DMS114 treated with DMSO at 0.1 percent for 48 hours (cell line): ENCODE results near the gene KRT76.
"Not testable (repeated sequence)": the region's sequence is repeated elsewhere in the genome, so short reads cannot be mapped to it uniquely, and the experiment has no call there.

ENCODE experiments used
- DNase-seq: peaks from one replicate; lab custom pipeline; 2025; ENCODE audit not compliant: unreplicated experiment; lab: John Stamatoyannopoulos, UW

KRT76 gene

GRCh38 chr12:52761802-52762201, 15.3 kb downstream of the KRT76 start:
- no peak for DNase-seq

GRCh38 chr12:52761218-52761617, 15.9 kb downstream of the KRT76 start:
- not testable (repeated sequence) for DNase-seq

GRCh38 chr12:52760623-52761022, 16.5 kb downstream of the KRT76 start:
- no peak for DNase-seq

- DNase-seq: no peak
Measured at GRCh38 chr12:52759695-52760094, 17.4 kb downstream of the KRT76 start.

GRCh38 chr12:52759218-52759617, 17.9 kb downstream of the KRT76 start:
- DNase-seq: no peak

GRCh38 chr12:52757449-52758176, 19.5 kb downstream of the KRT76 start:
- DNase-seq: no peak

GRCh38 chr12:52756281-52756960, 20.7 kb downstream of the KRT76 start:
- DNase-seq: no peak

GRCh38 chr12:52755533-52755932, 21.6 kb downstream of the KRT76 start:
- DNase-seq: no peak

GRCh38 chr12:52754135-52754534, 23.0 kb downstream of the KRT76 start:
- DNase-seq: no peak

- DNase-seq: no peak
Measured at GRCh38 chr12:52753283-52753682, 23.9 kb downstream of the KRT76 start.

- DNase-seq: no peak
Measured at GRCh38 chr12:52752516-52752915, 24.6 kb downstream of the KRT76 start.

GRCh38 chr12:52751795-52752194, 25.4 kb downstream of the KRT76 start:
- DNase-seq: no peak

GRCh38 chr12:52750532-52750931, 26.6 kb downstream of the KRT76 start:
- not testable (repeated sequence) for DNase-seq

- DNase-seq: no peak
Measured at GRCh38 chr12:52749827-52750226, 27.3 kb downstream of the KRT76 start.

- no peak for DNase-seq
Measured at GRCh38 chr12:52748578-52748977, 28.6 kb downstream of the KRT76 start.

- no peak for DNase-seq
Measured at GRCh38 chr12:52745554-52745953, 31.6 kb downstream of the KRT76 start.

GRCh38 chr12:52744493-52745156, 32.5 kb downstream of the KRT76 start:
- DNase-seq: no peak

GRCh38 chr12:52742822-52743457, 34.2 kb downstream of the KRT76 start:
- DNase-seq: no peak

- DNase-seq: no peak
Measured at GRCh38 chr12:52742196-52742580, 35.0 kb downstream of the KRT76 start.

GRCh38 chr12:52741375-52742195, 35.6 kb downstream of the KRT76 start:
- no peak for DNase-seq

- DNase-seq: no peak
Measured at GRCh38 chr12:52740584-52740983, 36.6 kb downstream of the KRT76 start.
